Tibial nerve (tissue), 4 donors: Measurements from ENCODE around the gene PCBP3. TPM values are rescaled to one million over a fixed set of nuclear protein-coding genes. Genes with fewer than 3 reads are reported as not detected.

Experiments used
- DNase-seq, 2 donors: peaks; one replicate each; pipeline ENCODE4 v3.0.0-alpha.2; 2019; ENCODE audit warnings: low spot score in 2 of 2
- H3K27ac ChIP-seq, 4 donors: fragments of 200-600 bp; sonication (generic) in 3 of 4; one replicate each; pipeline ENCODE4 v1.5.1; 2017 to 2019; ENCODE audit warnings: mild to moderate bottlenecking in 1 of 4
- H3K27me3 ChIP-seq, 2 donors: fragments of 200-600 bp; sonication (generic) in 1 of 2; one replicate each; pipeline versions ENCODE4 v1.5.1 to v1.6.0; 2017 to 2019
- H3K36me3 ChIP-seq, 3 donors: fragments of 200-600 bp; sonication (generic); one replicate each; pipeline ENCODE4 v1.5.1; 2018 to 2019
- H3K4me1 ChIP-seq, 4 donors: fragments of 200-600 bp; sonication (generic) in 3 of 4; one replicate each; pipeline ENCODE4 v1.5.1; 2017 to 2019
- H3K4me3 ChIP-seq, 4 donors: fragments of 200-600 bp; sonication (generic) in 3 of 4; one replicate each; pipeline ENCODE4 v1.5.1; 2017 to 2019; ENCODE audit warnings: mild to moderate bottlenecking in 1 of 4, moderate library complexity in 1 of 4
- H3K9me3 ChIP-seq, 4 donors: fragments of 200-600 bp; sonication (generic) in 3 of 4; one replicate each; pipeline ENCODE4 v1.5.1; 2017 to 2019
- EP300 ChIP-seq, 2 donors: sonication (generic); formaldehyde crosslinking; IDR thresholded peaks; one replicate each; pipeline ENCODE4 v1.6.1; 2017; ENCODE audit warnings: antibody characterized with exemption in 2 of 2, mild to moderate bottlenecking in 1 of 2
- POLR2A ChIP-seq, 2 donors: fragments of 450-650 bp; IDR thresholded peaks; one replicate each; pipeline ENCODE4 v1.6.1; 2017; ENCODE audit warnings: antibody characterized with exemption in 2 of 2, mild to moderate bottlenecking in 2 of 2, moderate library complexity in 2 of 2
- WGBS, 2 donors: methylation state at CpG; one replicate each; pipeline ENCODE4 v1.1.5; 2018; 5-methylcytosine and 5-hydroxymethylcytosine counted together
- total RNA-seq, 4 donors: library from RNA; depleted of rRNA; stranded (reverse); fragments of >200 nt; gene quantifications; one replicate each; pipeline ENCODE4 v1.1.0, GENCODE V29; 2016
- TF ChIP-seq, protein P1 (sequence below), 5 experiments: fragments of 200-600 bp in 3 of 5; fragments of 450-650 bp in 2 of 5; sonication (generic) in 3 of 5; IDR thresholded peaks; one replicate each; pipeline ENCODE4 v1.5.1; 2016 to 2019; ENCODE audit warnings: antibody characterized with exemption in 5 of 5, mild to moderate bottlenecking in 3 of 5, moderate library complexity in 2 of 5

The PCBP3 gene
- total RNA-seq, 4 donors from 2014 or later: 4.2 to 13.4 (median 9.6) TPM

DNA sequence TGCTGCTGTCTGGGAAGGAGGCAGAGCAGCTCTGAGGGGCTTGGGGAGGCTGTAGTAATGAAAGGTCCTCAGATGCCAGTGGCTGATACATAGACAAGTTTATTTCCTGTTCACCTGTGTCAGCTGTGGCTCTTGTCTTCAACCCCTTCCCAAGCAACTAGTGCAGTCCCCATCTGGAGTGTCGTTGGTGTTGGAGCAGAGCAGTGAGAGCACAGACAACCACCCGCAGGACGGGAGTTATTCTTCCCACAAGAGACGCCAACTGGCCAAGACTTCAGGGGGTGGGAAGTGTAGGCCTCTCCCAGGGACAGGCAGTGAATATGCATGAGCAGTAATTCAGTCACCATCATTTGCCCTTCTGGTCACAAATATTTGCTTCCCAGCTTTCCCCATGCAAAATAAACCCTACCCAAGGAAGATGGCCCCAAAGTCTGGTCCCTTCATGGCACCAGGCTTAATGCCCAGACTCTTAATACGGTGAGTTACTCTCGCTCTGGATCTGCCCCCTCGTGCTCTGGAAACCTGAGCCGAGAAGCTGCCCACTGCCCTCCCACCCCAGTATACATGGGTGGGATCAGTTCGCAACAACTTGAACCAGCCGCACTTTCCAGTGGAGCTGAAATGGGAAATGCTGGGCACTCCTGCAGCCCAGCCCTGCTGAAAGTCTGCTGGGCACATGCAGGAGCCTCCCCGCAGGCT is 184.5 kb downstream of the PCBP3 start:
- H3K4me1 ChIP-seq: peaks cover 0 to 4% (median 0%) of the 10 kb centered on the region in 4 donors
- no peak for DNase-seq
- peaks cover 0 to 7% (median 0%) of the 10 kb centered on the region in 3 donors for H3K36me3 ChIP-seq
- H3K9me3 ChIP-seq: no peaks in the 10 kb centered on the region
- H3K27me3 ChIP-seq: no peaks in the 10 kb centered on the region
- H3K27ac ChIP-seq: no peak overlapping the region
- H3K4me3 ChIP-seq: no peak overlapping the region
- 77 to 81% methylated on average over 11 of the region's 11 CpGs for WGBS, 2 donors
- TF ChIP-seq POLR2A (IDR thresholded peaks at IDR 0.05) (no peak), EP300 (IDR thresholded peaks at IDR 0.05) (no peak)
- TF ChIP-seq, protein P1, sequence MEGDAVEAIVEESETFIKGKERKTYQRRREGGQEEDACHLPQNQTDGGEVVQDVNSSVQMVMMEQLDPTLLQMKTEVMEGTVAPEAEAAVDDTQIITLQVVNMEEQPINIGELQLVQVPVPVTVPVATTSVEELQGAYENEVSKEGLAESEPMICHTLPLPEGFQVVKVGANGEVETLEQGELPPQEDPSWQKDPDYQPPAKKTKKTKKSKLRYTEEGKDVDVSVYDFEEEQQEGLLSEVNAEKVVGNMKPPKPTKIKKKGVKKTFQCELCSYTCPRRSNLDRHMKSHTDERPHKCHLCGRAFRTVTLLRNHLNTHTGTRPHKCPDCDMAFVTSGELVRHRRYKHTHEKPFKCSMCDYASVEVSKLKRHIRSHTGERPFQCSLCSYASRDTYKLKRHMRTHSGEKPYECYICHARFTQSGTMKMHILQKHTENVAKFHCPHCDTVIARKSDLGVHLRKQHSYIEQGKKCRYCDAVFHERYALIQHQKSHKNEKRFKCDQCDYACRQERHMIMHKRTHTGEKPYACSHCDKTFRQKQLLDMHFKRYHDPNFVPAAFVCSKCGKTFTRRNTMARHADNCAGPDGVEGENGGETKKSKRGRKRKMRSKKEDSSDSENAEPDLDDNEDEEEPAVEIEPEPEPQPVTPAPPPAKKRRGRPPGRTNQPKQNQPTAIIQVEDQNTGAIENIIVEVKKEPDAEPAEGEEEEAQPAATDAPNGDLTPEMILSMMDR (IDR thresholded peaks at IDR 0.05): no peak

DNA sequence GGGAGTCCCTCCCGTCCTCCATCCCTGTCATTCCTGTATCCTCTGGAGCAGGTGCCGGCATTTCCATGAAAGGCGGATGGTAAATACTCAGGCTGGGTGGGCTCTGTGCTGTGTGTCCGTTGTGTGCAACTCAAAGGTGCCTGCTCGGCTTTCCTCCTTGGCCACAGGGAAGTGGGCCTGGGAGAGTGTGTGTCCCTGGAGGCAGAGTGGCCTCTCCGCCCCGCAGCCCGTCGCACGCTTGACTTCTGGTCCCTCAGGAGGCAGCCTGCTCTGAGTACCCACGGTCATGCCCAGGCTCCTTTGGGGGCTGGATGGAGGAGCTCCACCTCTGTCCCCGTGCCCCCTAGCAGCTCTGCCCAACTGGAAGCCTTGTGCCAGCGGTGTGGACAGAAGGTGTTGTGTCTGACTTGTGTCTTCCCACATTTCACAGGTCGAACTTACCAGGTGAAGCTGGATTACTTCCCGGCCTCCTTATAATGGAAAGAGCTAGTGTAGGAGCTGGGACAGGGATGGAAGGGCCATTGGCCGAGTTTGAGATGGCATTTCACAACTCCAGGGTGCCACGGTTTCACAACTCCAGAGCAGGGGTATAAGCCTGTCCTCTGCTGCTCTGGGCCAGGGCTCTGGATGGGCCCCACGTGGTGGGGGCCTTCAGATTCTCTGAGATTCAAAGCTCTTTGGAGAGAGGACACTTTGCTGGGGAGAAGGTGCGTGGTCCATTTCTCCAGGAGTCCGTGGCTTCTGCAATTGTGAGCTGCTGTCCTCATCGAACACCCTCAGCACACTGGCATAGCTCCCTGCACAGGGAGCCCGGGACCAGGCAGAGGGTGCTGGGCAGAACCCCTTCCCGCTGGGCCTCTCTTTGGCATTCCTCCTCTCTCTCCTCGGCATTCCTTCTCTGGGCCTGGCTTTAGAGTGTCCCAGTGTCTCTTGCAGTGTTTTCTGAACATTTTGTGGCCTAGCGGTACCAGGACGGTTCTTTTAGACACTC is 185.3 kb downstream of the PCBP3 start:
- 87 to 91% methylated on average over 23 to 24 of the region's 26 CpGs for WGBS, 2 donors
- H3K36me3 ChIP-seq: peaks cover 0 to 7% (median 0%) of the 10 kb centered on the region in 3 donors
- H3K27ac ChIP-seq: no peak overlapping the region
- H3K9me3 ChIP-seq: no peaks in the 10 kb centered on the region
- H3K4me1 ChIP-seq: peaks cover 0 to 4% (median 0%) of the 10 kb centered on the region in 4 donors
- TF ChIP-seq POLR2A (IDR thresholded peaks at IDR 0.05): no peak
- no peak for DNase-seq
- H3K4me3 ChIP-seq: no peak overlapping the region
- H3K27me3 ChIP-seq: no peaks in the 10 kb centered on the region

DNA sequence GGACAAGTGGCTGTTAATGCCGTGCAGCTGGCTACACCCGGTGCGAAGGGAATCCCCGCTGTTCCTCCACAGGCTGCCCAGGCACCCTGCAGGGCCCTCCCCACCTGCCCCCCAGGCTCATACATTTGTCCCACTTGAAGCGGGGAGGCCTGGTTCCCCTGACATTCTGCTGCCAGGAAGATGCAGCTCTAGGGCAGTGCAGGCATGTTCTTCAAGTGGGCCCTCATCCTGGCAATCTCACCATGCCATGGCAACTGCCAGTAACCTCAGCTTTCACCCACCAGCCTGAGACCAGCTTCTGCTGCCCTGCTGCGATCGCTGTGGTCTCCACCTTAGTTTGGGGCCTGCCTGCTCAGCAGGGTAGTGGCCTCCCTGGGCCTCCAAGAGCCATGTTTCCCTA is 186.1 kb downstream of the PCBP3 start:
- Histone ChIP-seq H3K9me3 (no peaks in the 10 kb centered on the region), H3K4me3 (no peak overlapping the region), H3K27ac (no peak overlapping the region), H3K36me3 (peaks cover 0 to 7% (median 0%) of the 10 kb centered on the region in 3 donors), H3K4me1 (peaks cover 0 to 4% (median 0%) of the 10 kb centered on the region in 4 donors), H3K27me3 (no peaks in the 10 kb centered on the region)
- WGBS, 2 donors: 86 to 95% methylated on average over 7 of the region's 7 CpGs
- DNase-seq: no peak
- TF ChIP-seq EP300 (IDR thresholded peaks at IDR 0.05) (no peak), POLR2A (IDR thresholded peaks at IDR 0.05) (no peak)
- TF ChIP-seq, protein P1 (IDR thresholded peaks at IDR 0.05): no peak

DNA sequence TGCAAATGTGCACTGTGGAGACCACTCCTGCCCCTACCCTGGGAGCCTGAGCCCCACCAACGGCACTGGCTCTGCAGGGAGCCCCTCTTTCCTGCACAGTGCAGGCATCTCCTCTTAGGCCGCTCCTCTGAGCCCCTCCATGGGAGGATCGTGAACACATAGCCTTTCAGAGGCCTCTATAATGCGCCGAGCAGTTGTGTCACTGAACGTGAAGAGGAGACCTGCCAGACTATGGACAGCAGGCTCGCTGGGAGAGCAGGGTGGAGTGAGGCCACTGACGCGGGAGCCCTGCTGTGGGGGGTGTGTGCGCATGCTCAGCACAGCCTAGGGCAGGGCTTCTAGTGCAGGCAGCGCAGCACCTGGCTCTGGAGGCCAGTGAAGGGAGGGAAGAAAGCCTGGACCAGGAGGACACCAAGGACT is 186.7 kb downstream of the PCBP3 start:
- H3K27ac ChIP-seq: no peak overlapping the region
- H3K4me3 ChIP-seq: no peak overlapping the region
- no peaks in the 10 kb centered on the region for H3K9me3 ChIP-seq
- H3K27me3 ChIP-seq: no peaks in the 10 kb centered on the region
- TF ChIP-seq, protein P1 (IDR thresholded peaks at IDR 0.05): no peak
- no peak for DNase-seq
- peaks cover 0 to 4% (median 0%) of the 10 kb centered on the region in 4 donors for H3K4me1 ChIP-seq
- 83 to 84% methylated on average over 10 of the region's 11 CpGs for WGBS, 2 donors
- H3K36me3 ChIP-seq: peaks cover 0 to 7% (median 0%) of the 10 kb centered on the region in 3 donors

DNA sequence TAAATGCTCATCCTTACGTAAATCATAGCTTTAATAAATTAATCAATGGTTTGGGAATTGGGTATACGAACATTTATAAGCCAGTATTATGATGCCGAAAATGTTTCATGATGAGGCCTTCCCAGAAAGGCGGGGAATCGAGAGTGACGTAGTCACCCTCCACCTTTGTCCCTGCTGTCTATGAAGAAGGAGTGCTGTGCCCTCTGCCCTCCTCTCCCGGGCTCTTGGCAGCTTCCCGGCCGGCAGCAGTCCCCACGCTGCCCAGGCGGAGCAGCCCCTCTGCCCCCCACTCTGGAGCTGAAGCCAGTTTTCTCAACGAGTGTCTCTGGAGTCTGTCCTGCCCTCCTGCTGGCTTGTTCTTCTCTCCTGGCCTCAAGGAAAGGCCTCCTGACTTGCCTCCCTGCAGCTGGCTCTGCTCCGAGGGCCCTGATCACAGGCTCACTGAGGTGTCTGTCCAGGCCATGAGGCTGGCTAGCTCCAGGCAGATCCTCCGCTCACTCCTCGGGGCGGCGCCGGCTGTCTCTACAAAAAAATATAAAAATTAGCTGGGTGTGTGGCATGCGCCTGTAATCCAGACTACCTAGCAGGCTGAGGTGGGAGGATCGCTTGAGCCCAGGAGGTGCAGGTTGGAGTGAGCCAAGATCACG is 187.3 kb downstream of the PCBP3 start:
- no peak overlapping the region for H3K27ac ChIP-seq
- TF ChIP-seq EP300 (IDR thresholded peaks at IDR 0.05) (no peak), POLR2A (IDR thresholded peaks at IDR 0.05) (no peak)
- TF ChIP-seq, protein P1 (IDR thresholded peaks at IDR 0.05): no peak
- H3K27me3 ChIP-seq: no peaks in the 10 kb centered on the region
- H3K4me3 ChIP-seq: no peak overlapping the region
- no peaks in the 10 kb centered on the region for H3K9me3 ChIP-seq
- H3K4me1 ChIP-seq: peaks cover 0 to 4% (median 0%) of the 10 kb centered on the region in 4 donors
- DNase-seq: no peak
- peaks cover 0 to 7% (median 0%) of the 10 kb centered on the region in 3 donors for H3K36me3 ChIP-seq
- WGBS, 2 donors: 81 to 85% methylated on average over 18 to 21 of the region's 21 CpGs
